ENCODE measurements around the gene GPC2. TPM values are rescaled to one million over a fixed set of nuclear protein-coding genes. Genes with fewer than 3 reads are reported as not detected.

GPC2 gene, protein sequence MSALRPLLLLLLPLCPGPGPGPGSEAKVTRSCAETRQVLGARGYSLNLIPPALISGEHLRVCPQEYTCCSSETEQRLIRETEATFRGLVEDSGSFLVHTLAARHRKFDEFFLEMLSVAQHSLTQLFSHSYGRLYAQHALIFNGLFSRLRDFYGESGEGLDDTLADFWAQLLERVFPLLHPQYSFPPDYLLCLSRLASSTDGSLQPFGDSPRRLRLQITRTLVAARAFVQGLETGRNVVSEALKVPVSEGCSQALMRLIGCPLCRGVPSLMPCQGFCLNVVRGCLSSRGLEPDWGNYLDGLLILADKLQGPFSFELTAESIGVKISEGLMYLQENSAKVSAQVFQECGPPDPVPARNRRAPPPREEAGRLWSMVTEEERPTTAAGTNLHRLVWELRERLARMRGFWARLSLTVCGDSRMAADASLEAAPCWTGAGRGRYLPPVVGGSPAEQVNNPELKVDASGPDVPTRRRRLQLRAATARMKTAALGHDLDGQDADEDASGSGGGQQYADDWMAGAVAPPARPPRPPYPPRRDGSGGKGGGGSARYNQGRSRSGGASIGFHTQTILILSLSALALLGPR
- polyA plus RNA-seq = not detected in 2 replicates

DNA sequence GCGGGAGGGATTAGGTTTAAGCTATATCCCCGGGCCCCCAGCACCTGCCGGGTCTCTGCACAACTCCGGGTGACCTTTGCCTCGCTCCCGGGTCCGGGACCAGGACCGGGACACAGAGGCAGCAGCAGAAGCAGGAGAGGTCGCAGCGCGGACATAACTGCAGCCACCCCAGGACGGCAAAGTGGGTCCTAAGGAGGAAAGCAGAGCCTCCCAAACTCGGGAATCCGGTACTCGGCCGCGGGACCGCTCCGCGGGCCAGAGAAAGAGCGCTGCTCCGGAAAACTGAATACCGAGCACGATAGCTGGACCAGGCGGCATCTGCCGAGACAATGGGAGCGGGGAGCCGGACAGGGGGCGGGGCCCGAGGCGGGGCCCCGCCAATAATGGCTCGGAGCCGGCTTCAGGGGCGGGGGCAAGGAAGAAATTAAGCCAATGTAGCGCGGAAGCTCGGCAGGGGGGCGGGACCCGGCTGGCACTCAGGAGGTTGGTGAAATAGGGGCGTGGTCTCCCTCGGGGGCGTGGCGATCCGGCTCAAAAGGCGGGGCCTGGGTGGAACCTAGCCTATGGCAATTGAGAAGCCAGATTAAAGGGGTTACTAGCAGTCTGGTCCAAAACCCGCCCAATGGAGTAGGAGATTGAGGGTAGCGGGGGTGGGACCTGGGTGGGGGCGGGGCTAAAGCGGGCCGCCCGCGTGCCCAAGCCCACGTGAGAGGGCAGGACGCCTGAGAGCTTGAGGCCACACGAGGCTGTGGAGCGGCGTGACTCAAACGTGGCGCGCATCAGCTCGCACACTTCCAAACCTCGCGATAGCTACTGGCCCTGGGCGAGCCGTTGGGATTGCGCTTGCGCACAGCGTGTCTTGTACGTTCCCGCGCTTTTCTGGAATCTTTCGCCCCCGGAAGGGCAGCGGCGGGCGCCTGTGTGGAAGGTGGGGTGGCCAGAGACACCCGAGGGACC lies at the start of gene GPC2, which contains the start of gene STAG3:
Gene GPC2, minus strand, starts transcription at position 337 of the 957 bp plus-strand sequence. Its CDS starts 182 bp downstream, at position 155.
Gene STAG3, plus strand, starts transcription at position 874 of the 957 bp plus-strand sequence. CDS start 2,639 bp downstream, outside the sequence.

DNA sequence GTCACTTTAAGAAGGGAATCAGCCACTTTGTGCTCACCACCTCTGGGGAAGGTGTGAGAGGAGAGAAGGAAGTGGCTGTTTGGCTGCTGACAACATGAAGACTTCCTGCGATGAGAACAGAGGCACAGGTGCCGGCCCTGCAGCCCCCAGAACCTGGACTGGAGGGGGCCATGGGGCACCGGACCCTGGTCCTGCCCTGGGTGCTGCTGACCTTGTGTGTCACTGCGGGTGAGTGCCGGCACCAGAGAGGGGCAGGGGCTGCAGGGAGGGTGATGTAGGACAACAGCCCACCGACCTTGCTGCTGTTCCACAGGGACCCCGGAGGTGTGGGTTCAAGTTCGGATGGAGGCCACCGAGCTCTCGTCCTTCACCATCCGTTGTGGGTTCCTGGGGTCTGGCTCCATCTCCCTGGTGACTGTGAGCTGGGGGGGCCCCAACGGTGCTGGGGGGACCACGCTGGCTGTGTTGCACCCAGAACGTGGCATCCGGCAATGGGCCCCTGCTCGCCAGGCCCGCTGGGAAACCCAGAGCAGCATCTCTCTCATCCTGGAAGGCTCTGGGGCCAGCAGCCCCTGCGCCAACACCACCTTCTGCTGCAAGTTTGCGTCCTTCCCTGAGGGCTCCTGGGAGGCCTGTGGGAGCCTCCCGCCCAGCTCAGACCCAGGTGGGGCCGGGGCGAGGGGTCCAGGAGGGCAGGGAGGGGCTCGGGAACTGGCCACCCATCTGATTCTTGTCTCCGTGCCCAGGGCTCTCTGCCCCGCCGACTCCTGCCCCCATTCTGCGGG lies 42.8 kb upstream of the GPC2 start, which contains the start of gene PVRIG:
Gene PVRIG, plus strand, starts transcription at position 149 of the 785 bp plus-strand sequence. Its CDS starts 22 bp downstream, at position 171.

DNA sequence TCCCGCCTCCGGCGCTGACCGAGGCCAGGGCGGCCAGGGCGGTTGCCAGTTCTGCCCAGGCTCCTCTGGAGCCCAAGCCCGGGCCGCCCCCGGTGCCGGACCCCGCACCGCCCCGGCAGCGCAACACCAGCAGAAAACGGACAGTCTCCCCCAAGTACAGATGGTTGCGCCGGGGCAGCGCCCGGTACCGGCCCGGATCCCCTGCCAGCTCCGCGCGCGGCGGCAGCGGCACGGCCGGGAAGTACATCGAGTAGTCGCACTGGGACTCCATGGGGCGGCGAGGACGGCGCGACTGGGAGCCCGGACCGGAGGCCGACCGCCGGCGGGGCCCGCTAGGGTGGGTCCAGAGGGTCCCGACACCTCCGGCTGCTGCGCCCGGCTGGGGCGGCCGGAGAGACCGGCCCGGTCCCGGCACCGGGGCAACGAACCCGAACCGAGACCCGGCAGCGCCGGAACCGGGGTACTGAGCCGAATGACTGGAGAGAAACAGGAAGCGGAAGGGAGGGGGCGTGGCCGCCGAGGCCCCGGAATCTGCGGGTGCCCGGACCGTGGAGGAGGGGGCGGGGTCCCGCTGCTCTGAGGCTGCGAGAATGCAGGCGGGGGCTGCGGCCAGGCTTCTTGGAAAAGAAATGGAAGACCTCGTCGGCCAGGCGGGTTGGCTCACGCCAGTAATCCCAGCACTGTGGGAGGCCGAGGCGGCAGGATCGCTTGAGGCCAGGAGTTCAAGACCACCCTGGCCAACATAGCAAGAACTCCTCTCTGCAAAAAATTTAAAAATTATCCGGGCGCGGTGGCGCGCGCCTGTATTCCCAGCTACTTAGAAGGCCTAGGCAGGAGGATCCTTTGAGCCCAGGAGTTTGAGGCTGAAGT lies 18.7 kb downstream of the GPC2 start, which contains the start of gene TRAPPC14:
Gene TRAPPC14, minus strand, starts transcription at position 495 of the 870 bp plus-strand sequence. Its CDS starts 224 bp downstream, at position 271.

DNA sequence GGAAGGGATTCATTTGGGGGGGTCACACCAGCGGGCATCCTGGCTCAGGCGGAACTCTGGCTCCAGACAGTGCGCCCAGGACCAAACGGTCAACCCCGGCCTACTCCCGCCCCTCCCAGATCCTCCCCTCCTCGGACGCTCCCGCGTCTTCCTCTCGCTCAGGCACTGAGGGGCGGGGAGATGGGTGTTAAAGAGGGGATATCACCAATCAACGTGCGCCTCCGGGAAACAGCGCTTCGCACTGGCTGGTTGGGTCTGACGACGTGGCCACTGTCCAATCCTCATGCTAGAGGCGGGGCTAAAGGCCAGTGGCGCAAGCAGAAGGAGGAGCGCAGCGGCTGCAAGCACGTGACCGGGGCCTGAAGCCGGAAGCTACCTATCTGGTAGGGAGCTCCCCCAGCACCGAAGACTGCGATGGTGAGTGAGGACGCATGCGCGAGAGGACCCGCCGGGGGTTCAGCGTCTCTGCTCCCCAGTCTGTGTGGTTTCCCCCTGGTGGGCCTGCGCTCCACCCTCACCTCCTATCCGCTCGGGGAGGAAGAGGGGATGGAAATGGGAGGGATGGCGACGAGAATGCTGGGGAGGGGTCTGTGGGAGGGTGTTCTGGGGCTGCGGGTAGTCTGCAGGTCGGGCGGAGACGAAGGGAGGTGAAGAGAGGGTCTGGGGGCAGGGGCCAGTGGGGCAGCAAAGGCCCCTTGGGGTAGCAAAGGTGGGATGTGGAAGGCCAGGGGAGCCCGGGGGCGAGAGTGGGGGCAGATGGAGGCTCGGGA lies 28.4 kb downstream of the GPC2 start, which contains the start of gene LAMTOR4:
Gene LAMTOR4, plus strand, starts transcription at position 360 of the 770 bp plus-strand sequence. Its CDS starts 55 bp downstream, at position 415.

DNA sequence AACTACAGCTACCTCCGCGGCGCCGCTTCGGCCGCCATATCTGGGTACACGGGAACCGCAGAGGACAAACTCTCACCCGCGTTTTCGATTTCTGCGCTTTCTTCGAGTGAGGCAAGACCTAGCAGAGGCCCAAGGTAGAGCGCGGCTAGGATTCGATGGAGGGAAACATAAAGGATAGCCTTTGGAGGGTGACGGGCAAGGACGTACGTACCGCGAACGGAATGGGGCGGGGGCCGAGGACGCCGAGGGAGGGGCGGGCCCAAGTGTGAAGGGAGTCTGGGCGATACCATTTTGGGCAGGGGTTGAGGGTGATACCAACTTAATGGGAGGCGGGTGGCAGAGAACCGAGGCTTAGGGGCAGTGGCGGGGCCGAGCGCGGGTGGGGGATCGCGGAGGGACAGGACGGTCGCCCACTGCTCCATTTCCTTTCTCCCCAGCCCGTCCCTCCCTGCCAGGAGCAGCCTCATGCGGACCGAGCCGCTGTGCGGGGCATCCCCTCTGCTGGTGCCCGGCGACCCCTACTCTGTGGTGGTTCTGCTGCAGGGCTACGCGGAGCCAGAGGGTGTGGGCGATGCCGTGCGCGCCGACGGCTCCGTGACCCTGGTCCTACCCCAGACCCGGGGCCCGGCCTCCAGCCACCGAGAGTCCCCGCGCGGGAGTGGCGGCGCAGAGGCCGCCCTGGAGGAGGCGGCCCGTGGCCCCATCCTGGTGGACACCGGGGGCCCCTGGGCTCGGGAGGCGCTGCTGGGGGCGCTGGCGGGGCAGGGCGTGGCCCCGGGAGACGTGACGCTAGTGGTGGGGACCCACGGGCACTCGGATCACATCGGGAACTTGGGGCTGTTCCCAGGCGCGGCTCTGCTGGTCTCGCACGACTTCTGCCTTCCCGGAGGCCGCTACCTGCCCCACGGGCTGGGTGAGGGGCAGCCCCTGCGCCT lies 50.0 kb downstream of the GPC2 start, which contains the start of gene MBLAC1:
Gene MBLAC1, plus strand, starts transcription at position 37 of the 935 bp plus-strand sequence. Its CDS starts 429 bp downstream, at position 466.

Other genes starting within 250 kb of the GPC2 start
- not detected in 2 replicates for gene GJC3, start 247.8 kb downstream of the GPC2 start, polyA plus RNA-seq
- not detected in 2 replicates for gene AZGP1, start 201.3 kb downstream of the GPC2 start, polyA plus RNA-seq
- gene ZKSCAN1, start 161.8 kb downstream of the GPC2 start, polyA plus RNA-seq = 8.3 and 11.2 TPM in 2 replicates
- 1.5 and 3.8 TPM in 2 replicates for gene ZSCAN21, start 127.6 kb downstream of the GPC2 start, polyA plus RNA-seq
- gene ZNF3, start 95.7 kb downstream of the GPC2 start, polyA plus RNA-seq = 3.4 and 4.4 TPM in 2 replicates
- 160 and 204 TPM in 2 replicates for gene COPS6, start 88.4 kb downstream of the GPC2 start, polyA plus RNA-seq
- gene MCM7, start 76.0 kb downstream of the GPC2 start, polyA plus RNA-seq = 0.59 and 2.2 TPM in 2 replicates
- 1.2 and 1.5 TPM in 2 replicates for gene AP4M1, start 75.7 kb downstream of the GPC2 start, polyA plus RNA-seq
- 1.8 and 3.9 TPM in 2 replicates for gene TAF6, start 58.0 kb downstream of the GPC2 start, polyA plus RNA-seq
- 0.54 and 1.2 TPM in 2 replicates for gene CNPY4, start 57.7 kb downstream of the GPC2 start, polyA plus RNA-seq
- 0.28 TPM in 1 of 2 replicates, not detected in the other for gene MBLAC1, start 50.4 kb downstream of the GPC2 start, polyA plus RNA-seq
- gene LAMTOR4, start 28.5 kb downstream of the GPC2 start, polyA plus RNA-seq = 372 and 417 TPM in 2 replicates
- gene TRAPPC14, start 18.7 kb downstream of the GPC2 start, polyA plus RNA-seq = 0.97 and 4.0 TPM in 2 replicates
- 0.24 and 0.43 TPM in 2 replicates for gene GAL3ST4, start 8.8 kb downstream of the GPC2 start, polyA plus RNA-seq
- 0.55 and 2.1 TPM in 2 replicates for gene STAG3, start 537 bp upstream of the GPC2 start, polyA plus RNA-seq
- gene PVRIG, start 42.6 kb upstream of the GPC2 start, polyA plus RNA-seq = not detected in 2 replicates
- 1.0 and 2.3 TPM in 2 replicates for gene SPDYE3, start 130.3 kb upstream of the GPC2 start, polyA plus RNA-seq
- gene PILRB, start 180.7 kb upstream of the GPC2 start, polyA plus RNA-seq = 1.9 and 9.4 TPM in 2 replicates
- 5.6 and 8.2 TPM in 2 replicates for gene PILRA, start 196.1 kb upstream of the GPC2 start, polyA plus RNA-seq